NCI-H1436 (cell line): ENCODE measurements around the gene TLE4.

Source experiments
- DNase-seq: peaks from one replicate; lab custom pipeline; 2025; lab: John Stamatoyannopoulos, UW

TLE4 gene

GRCh38 chr9:79572032-79572607 is 355 bp downstream of the TLE4 start:
- no peak for DNase-seq

- DNase-seq: no peak
These were observed 1.0 kb downstream of the TLE4 start for GRCh38 chr9:79572608-79573411.

DNA sequence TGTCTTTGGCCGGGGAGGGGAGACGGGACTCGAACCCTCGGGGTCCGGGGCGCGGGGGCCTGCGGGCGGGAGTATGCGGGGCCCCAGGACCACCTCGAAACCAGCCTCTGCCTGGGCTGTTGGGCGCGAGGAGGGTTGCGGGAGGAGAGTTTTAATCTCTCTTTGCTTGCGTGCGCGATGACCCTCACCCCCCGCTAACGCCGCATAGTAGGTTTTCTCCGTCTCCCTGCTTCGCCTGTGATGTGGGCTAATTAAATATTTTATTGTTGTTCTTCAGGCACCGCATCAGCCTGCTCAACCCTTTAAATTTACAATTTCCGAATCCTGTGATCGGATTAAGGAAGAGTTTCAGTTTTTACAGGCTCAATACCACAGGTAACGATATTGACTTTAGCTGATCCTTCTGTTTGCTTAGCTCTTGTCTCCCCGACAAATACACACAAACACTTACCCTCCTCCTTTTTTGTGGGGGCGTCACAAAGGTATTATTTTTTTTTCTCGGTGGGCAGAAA is 1.7 kb downstream of the TLE4 start:
- DNase-seq: peak; percentile 12

DNA sequence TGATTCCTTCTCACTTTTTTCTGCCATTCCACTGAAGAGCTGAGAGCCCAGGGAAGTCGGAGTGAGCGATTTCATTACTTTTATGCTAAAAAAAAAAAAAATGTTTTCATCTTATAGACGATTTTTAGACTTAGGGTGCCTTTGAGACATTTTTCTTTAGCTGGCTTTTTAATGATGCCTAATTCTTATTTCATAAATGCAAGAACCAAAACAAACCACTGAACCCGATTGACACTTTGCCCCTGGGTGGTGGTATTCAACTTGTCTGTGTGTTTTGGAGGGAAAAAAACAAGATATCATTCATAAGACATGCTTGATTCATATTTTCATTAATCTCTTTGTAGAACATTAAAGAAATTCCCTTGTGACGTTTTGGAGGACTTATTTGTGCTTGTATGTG is 2.4 kb downstream of the TLE4 start:
- DNase-seq: no peak

GRCh38 chr9:79574781-79575180 is 3.0 kb downstream of the TLE4 start:
- no peak for DNase-seq

DNA sequence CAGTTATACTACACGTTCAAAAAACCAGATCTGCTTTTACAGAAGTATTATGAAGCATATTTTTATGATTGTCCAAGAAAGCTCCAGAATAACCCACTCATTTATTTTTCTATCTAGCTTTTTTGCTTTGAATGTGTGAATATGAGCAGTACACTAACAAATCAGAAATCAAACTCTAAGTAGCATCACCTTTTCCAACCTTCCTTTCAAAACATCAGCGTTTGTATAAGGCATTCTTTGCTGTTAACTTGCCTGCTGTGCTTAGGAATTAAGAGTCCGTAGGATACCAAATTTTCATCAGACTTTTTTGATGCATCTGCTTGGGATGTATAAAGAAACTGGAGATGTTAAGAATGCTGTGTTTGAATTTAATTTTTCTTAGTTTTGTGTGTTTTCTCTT is 3.8 kb downstream of the TLE4 start:
- no peak for DNase-seq

DNA sequence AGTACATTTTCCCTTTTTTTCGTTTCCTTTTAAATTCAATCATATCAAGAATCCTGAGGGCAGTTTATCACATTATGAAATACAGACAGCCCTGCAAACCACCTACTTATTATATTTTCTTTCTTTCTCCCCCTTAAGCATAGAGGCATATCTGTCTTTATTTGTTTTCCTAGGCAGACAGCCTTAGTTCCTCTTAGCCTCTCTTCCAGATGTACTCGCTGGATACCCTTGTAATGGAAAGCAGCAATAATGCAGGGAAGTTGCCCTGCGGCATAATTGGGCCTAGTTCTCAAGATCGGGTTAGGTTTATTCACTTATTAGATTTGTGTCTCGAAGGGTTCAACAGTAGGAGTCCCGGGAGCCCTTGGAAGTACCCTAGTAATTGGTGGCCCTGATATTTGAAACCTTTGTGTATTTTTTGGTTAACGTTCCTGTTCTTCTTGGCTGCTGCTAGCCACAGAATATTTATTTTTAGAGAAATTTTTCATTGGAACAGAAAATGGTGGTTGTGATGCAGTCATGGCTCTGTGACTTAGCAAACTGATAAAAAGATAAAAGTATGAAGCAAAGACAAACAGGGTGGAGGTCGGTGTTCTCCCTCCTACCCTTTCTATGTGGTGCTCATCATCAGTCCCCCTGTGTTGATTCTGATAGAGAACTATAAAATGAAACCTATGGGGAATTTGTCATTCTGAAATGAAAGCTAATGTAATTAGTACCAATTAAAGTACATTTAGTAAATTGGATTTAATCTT is 6.4 kb downstream of the TLE4 start:
- DNase-seq: peak; percentile 76

- DNase-seq: no peak
These were observed 7.1 kb downstream of the TLE4 start for GRCh38 chr9:79578891-79579290.

GRCh38 chr9:79579624-79580023 is 7.9 kb downstream of the TLE4 start:
- no peak for DNase-seq

GRCh38 chr9:79580055-79580454 is 8.3 kb downstream of the TLE4 start:
- no peak for DNase-seq

- DNase-seq: no peak
These were observed 9.6 kb downstream of the TLE4 start for GRCh38 chr9:79581388-79581787.

GRCh38 chr9:79581794-79582193 is 10.0 kb downstream of the TLE4 start:
- no peak for DNase-seq

DNA sequence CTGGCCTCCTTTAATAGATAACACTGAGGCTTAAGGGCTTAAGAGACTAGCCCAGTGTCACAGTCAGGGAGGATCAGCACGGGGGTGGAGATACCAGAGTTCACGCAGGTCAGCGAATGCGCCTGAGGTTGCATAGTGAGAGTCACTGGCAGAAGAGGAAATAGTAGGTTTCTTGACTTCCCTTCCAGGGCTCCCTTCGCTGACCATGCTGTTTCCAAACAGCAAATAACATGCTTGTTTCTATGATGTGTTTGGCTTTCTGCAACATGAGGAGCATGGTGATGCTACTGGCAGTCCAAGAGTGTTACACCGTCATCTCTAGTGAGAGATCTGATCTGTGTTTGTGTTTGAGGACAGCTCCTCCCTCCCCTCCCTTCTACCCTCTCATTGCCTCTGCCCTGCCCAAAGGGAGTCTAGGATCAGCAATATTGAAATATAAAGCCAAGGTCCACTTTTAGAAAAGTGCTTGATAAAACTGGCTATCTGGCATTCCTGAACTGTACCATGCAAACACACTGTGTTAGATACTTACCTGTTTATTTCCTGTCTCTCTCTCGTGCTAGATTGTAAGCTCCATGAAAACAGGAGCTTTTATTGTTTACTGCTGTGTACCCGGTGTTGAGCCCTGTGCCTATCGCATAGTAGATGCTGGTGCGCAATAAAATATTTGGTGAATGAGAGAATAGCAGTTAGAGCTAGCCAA is 12.3 kb downstream of the TLE4 start:
- DNase-seq: no peak

DNA sequence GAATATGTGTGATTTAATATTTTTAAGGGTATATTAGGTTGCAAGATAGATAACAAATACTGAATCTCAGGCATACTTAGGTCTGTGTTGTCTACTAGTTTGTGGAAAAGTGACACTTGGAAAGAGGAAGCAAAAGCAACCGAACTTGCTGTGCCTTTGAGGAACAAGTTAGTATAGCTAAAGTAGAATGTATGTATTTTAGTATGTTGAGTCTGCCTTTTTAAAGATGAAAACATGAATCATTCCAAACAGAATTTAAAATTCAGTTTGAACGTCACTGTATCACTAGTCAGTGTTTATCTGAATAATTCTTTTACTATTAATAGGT is 12.9 kb downstream of the TLE4 start:
- no peak for DNase-seq

DNA sequence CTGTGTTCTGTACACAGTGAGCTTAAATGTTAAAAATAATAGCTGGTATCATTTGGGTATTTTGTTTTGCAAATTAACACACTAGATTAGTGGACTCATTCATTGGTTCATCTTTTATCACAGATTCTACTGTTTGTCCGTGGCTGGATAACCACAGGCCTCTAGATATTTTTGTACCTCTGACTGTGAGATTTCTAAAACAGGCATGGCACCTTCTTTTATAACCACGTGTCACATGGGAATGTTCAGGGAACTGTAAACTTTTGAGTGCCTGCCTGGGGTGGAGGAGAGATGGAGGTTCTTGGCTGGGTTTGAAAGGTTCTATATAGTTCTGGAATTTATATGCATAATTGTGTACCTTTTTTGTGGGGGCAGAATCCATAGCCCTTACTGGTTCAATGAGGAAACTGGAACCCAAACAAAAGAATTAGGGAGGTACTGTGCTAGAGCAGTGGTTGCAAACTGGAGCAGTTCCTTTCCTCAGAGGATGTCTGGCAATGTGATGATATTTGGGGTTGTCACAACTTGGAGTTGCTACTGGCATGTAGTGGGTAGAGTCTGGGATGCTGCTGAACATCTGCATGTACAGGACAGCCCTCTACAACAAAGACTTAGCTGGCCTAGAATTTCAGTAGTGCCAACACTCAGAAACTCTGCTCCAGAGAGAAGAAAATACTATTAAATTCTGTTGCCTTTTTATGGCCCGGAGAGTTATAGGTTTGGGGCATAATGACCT is 16.9 kb downstream of the TLE4 start:
- DNase-seq: no peak

- DNase-seq: no peak
These were observed 19.7 kb downstream of the TLE4 start for GRCh38 chr9:79591458-79591857.

DNA sequence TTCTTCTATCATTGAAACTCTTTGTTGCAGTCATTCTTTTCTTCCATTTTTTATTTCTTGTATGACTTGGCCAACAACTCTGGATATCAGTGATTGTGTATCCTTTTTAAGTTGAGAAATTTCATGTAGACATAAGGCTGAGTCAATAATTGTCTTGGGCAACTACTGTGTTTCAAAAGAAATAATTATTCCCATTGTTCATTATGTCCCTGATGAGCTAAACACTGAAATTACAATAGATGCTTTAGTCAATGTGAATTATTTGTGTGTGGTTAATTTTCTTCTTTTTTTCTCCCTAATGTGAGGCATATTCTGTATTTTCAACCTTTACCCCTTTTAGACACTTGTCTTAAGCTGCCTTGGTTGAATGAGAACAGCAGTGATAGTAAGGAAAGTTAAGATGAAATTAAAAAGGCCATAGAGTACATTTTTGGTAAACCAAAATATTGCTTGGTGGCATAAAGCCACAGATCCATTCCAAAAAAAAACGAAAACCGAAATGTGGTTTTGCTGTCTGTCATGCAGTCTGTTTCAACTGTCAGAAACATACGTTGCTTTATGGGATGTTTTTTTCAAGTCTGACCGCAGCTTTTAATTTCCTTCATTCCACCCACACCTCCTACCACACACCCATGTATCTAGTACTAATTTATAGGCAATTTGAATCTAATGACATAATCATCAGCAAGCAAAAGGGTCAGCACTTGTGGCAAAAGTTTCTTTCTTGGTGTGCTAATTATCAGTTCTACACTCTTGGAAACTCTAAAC is 21.1 kb downstream of the TLE4 start:
- DNase-seq: no peak

- no peak for DNase-seq
These were observed 27.0 kb downstream of the TLE4 start for GRCh38 chr9:79598562-79599345.

DNA sequence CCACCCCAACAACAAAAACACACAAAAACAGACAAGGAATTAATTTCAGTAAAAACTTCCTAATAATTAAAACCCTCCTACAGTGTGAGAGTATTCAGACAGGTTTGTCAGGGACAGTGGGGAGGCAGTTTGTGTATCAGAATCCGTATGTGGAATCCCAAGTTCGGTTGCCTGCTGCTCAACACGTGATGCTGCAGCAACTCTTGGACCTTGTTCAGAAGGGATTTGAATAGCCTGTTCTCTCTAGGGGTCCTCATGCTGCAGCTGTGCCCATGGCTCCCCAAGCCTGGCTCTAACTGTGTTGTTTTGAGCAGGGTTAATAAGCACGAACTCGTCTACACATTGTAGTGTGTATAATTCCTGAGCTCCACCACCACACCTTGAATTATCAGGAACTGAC is 28.7 kb downstream of the TLE4 start:
- DNase-seq: no peak

DNA sequence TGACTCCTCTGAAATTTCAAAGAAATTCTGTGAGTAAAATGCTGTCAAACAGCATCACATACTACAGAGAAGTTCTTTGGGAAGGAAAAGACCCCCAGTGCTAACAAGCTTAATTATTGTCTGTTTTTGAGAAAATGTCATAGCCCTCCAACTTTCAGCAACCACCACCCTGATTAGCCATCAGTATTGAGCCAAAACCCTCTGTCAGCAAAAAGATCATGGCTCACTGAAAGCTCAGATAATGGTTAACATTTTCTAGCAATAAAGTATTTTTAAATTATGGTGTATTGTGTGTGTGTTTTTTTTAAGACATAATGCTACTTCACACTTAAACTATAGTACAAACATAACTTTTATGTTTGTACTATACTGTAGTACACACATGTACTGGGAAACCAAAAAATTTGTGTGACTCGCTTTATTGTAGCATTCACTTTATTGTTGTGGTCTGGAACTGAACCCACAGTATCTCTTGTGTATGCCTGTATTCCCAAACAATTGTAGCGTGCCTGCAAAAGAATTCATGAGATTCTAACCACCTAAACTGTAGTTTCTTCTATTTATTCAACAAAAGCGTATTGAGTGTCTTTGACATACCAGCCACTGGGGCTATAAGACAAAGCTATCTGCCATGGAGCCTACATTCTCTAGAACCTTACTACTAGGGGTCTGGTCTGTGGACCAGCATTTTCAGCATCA is 31.6 kb downstream of the TLE4 start:
- no peak for DNase-seq
